Measurements from ENCODE around the gene PTPN2. TPM values are rescaled to one million over a fixed set of nuclear protein-coding genes. Genes with fewer than 3 reads are reported as not detected.
"Not testable (repeated sequence)": the region's sequence is repeated elsewhere in the genome, so short reads cannot be mapped to it uniquely, and the experiment has no call there.

PTPN2 gene
- 26.1 and 31.9 TPM in 2 replicates for total RNA-seq (2014; rRNA removed; shearing (Covaris generic))

DNA sequence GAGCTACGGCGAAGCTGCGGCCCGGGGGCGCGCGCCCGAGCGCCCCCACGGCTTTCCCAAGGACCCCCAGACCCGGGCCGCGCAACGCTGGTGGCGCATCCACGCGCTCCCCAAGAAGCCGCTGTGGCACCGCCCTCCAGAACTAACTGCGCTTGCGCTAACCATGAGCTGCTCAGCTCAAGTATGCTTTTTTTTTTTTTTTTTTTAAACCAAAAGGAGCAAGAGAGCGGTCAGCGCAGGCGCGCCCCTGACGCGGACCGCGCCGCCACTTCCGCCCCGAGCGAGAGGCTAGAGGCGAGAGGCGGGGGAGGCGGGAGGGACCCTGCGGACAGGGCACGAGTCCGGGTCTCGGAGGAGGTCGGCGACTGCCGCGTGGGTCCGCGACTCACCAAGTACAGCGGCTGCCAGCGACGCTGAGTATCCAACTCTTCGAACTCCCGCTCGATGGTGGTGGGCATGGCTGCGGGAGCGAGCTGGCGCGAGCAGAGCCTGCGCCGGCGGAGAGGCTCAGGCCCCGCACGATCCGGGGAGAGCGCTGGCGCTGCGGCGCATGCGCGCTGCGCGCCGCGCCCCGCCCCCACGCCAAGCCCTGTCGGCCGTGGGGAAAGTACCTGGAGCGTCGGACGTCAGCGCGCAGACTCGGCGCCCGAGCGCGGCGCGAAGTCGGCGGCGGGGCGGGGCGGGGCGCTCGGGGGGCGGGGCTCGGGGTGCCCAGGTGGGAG lies at the start of gene PTPN2:
PTPN2 (minus strand) TSS at position 554 of the 722 bp plus-strand sequence; CDS start at position 458, 96 bp downstream.
- peak; percentile 93 for DNase-seq (ENCODE audit: low spot score)

DNA sequence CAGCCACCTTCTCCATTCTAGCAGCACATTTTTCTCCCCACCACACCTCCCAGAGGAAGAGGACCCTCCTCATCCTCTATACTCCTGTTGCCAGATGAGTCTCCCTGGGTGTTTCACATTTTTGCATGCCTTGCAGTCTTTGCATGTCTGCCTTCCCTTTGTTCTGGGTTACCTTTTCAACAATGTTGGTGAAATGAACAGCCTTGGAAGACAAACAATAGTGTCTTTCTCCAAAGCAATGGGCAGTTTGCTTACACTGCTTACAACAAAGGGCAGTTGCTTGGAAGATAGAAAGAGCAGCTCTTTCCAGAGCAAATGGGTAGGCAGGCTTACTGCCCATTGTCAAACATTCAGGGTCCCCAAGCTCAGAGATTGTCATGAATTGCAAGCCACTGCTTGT lies 49.3 kb upstream of the PTPN2 start:
- no peak for DNase-seq (ENCODE audit: low spot score)

DNA sequence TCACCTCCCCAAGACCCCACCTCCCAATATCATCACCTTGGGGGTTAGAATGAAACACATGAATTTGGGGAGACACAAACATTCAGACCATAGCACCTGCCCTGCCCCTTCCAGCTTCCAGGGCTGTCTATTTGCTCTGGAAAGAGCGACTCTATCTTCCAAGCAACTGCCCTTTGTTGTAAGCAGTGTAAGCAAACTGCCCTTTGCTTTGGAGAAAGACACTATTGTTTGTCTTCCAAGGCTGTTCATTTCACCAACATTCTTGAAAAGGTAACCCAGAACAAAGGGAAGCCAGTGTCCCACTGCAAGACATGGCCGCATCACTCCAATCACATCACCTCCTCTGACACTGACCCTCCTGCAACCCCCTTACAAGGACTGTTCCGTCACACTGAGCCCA lies 46.9 kb upstream of the PTPN2 start:
- no peak for DNase-seq (ENCODE audit: low spot score)

- no peak for DNase-seq (ENCODE audit: low spot score)
Measured at GRCh38 chr18:12930376-12930775, 46.3 kb upstream of the PTPN2 start.

DNA sequence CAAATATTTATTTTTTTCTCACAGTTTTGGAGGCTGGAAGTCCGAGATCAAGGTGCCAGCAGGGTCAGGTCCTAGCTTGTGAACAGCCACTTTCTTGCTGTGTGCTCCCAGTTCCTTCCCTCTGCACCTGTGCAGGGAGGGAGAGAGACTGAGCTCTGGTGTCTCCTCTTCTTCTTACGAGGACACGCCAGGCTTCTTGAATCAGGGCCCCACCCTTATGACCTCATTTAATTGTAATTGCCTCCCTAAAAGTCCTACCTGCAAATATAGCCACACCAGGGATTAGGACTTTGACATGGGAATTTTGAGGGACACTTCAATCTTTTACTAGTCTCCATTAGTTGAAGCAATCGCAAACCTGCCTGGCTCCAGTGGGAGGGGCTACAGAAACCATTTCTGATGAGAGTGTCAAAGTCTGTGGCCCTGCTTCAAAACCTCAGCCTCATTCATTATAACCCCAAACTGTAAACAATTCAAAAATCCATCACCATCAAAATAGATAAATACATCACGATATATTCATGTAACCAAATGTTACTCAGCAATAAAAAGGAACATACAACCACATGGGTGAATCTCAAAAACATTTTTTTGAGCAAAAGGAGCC lies 45.5 kb upstream of the PTPN2 start:
- DNase-seq (ENCODE audit: low spot score) = no peak

GRCh38 chr18:12928641-12929040 lies 44.6 kb upstream of the PTPN2 start:
- no peak for DNase-seq (ENCODE audit: low spot score)

DNA sequence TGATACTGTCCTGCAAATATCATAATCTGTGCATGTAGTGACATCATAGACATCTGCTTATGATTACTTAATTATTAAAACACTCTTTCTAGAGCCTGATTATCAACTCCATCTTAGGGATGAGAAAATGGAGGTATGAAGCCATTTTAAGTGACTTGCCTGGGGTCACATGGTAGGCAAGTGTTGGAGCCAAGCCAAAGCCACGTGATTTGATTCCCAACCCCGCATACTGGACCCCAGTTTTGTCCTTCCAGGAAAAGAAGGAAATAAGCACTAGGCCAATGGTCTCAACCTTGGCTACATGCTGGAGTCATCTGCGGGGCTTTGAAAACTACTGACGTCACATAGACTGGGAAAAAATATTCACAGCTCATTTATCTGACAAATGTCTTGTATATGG lies 44.2 kb upstream of the PTPN2 start:
- DNase-seq (ENCODE audit: low spot score) = no peak

GRCh38 chr18:12924616-12925015 lies 40.6 kb upstream of the PTPN2 start:
- DNase-seq (ENCODE audit: low spot score) = no peak

DNA sequence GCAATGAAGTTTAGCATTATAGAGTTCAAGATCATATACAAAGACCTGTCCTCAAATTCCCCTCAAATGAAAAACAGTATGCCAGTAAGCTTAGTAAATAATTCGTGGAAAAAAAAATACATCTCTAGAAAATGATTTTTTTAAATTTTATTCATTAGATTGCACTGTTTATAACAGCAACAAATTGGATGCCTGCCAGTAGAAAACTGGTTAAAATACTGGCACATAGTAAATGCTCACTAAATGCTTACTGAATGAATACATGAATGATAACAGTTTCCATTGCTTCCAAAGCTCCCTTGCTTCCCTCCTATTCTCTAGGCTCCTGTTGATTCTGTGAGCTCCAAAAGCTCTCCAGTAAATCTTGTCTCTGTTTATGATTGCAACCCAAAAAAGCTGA lies 38.2 kb upstream of the PTPN2 start:
- no peak for DNase-seq (ENCODE audit: low spot score)

DNA sequence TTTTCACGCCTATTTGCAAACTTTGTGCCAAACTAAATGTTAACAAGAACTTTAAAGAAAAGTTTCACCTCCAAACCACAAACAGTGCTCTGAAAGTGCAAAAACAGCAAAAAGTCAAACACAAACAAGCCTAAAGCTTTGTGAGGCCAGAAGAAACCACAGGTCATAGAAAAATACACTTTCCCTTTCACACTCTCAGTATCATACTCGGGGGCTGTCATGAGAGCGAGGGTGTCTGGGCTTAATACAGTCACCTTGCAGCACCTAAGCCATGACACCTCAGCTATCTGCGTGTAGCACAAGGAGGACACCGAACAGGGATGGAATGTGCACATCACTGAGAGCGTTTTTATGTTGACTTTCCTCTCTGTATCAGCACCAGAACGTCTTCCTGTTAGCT lies 37.1 kb upstream of the PTPN2 start:
- DNase-seq (ENCODE audit: low spot score) = no peak

DNA sequence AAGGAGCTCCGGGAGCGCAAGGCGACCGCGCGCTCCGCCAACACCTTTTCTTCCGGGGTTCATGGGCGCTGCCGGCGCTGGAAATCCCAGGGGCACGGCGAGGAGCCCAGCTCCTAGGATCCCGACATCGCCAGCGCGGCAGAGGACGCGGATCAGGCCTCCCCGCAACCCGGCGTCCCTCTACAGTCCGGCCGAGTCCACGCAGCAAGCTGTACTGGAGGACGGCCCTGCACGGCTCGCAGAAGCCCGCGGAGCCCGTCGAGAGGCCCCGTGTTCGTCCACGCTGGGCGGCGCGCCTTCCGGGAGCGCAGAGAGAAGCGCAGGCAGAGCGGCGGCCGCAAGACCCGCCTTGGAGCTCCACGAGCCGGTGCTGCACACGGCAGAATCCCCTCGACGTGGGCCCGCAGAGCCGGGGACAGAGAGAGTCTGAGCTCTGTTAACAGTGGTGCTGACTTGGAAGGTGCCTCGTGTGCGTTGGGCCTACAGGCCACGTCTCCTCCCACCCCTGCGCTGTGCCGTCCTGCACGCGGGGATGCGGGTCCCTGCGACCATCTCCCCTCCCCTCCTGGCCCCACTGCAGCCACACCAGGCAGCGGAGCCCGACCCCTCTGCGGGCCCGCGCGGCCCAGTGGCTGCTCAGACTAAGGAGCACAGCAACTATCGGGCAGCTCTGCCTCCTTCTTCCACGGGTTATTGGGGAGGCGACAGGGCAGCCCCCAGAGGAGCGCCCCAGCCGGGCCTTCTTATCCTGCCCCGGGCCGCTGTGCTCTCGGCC lies 28.1 kb upstream of the PTPN2 start:
- no peak for DNase-seq (ENCODE audit: low spot score)

DNA sequence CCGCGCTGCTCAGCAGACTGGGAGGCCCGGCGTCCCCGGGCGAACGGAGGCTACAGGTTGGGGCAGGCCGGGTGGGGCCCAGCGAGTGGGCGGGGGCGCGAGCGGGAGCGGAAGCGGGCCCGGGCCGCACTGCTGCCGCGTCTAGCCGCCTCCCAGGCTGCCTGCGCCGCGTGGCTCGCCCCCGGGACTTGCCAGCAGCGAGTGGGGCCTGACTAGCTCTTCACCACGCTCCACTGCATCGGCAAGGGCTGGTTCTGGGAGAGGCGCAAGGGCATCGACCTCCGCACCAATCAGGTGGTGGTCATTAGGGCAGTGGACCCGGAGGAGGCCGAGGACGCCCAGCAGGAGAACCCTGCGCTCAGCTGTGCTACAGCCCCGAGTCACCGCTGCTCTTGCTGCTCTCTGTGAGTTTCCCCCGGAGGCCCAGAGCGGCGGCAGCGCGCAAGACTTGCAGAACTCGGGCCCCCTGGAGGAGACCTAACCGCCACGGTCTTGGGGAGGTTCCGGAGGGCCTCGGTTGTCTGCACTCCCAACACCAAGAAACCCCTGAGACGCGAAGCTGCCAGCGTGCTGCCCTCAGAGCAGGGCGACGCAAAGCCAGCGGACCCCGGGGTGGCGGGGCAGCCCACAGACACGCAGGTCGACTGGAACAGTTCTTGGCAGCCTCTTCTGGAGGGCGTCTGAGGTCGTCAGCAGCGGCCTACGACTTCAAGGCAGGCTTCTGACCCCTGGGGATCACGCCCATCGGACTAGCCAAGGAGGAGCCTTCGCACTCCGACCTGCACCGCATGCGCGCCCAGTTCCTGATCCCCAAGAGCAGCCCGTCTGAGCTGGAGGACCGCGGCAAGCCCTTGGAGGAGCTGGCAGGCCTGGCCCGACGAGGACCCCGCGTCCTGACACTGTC lies 27.2 kb upstream of the PTPN2 start:
- no peak for DNase-seq (ENCODE audit: low spot score)

GRCh38 chr18:12908706-12909105 lies 24.7 kb upstream of the PTPN2 start:
- DNase-seq (ENCODE audit: low spot score) = no peak

- no peak for DNase-seq (ENCODE audit: low spot score)
Measured at GRCh38 chr18:12907258-12907925, 23.4 kb upstream of the PTPN2 start.

- DNase-seq (ENCODE audit: low spot score) = no peak
Measured at GRCh38 chr18:12906773-12907172, 22.7 kb upstream of the PTPN2 start.

GRCh38 chr18:12906119-12906518 lies 22.1 kb upstream of the PTPN2 start:
- DNase-seq (ENCODE audit: low spot score) = no peak

- peak; percentile 32 for DNase-seq (ENCODE audit: low spot score)
Measured at GRCh38 chr18:12904012-12904516, 20.0 kb upstream of the PTPN2 start.

DNA sequence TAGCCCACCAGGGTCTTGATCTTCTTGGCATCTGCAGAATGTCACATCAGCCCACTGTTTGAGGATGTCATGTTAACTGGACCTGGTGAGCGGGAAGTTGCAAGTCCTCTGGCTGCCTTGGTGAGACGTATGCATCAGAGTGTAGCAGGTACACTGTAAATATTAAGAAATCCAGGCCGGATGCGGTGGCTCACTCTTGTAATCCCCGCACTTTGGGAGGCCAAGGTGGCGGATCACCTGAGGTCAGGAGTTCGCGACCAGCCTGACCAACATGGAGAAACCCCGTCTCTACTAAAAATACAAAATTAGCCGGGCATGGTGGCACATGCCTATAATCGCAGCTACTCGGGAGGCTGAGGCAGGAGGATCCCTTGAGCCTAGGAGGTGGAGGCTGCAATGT lies 17.2 kb upstream of the PTPN2 start:
- not testable (repeated sequence) for DNase-seq (ENCODE audit: low spot score)

DNA sequence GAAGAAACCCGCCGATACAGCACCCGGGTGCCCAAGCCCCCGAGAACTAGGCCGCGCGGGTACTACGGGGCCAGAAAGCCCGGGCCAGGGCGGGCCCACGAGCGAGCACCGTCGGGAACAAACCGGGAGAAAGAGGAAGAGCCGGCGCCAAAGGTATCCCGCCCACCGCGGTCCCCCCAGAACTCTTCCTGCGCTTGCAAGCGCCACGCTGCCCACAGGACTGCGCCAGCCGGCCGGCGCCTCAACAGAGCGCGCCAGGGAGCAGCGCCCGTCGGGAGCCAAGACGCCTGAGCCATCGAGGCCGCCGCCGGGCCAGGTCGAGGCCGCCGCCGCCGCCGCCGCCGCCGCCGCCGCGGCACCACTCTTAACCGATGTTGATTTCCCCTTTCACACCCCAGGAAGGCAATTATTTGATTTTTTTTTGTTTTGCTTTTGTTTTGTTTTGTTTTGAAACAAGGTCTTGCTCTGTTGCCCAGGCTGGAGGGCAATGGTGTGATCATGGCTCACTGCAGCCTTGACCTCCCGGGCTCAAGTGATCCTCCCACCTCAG lies 12.8 kb upstream of the PTPN2 start:
- not testable (repeated sequence) for DNase-seq (ENCODE audit: low spot score)

DNA sequence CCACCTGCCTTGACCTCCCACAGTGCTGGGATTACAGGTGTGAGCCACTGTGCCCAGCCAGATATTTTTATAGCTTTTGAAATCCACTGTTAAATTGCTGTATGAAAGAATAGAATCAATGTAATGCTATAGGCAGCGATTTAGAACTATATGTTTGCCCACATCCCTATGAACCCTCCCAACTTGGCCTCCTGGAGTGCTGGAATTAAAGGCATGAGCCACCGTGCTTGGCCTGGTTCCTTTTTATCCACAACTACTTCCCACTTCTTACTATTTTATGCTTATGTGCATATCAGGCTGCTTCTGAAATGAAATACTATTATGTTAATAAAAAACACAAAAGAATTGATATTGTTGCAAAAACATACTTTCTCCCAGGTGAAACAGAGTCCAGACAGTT lies 11.6 kb upstream of the PTPN2 start:
- DNase-seq (ENCODE audit: low spot score) = no peak

- no peak for DNase-seq (ENCODE audit: low spot score)
Measured at GRCh38 chr18:12895014-12895413, 11.0 kb upstream of the PTPN2 start.

Measured in H4 (cell line).